DND-41 (cell line): ENCODE data around the gene TELO2.

Experiments used
- ATAC-seq: fragments of 200-7000 bp; cut with Tn5 transposase; 3 replicates; pipeline ENCODE4 v1.9.1; 2021; ENCODE audit warnings: low read depth; ENCODE audit not compliant: insufficient read depth
- DNase-seq: peaks from one replicate; pipeline ENCODE4 v3.0.0-alpha.2; 2020
- H2AFZ ChIP-seq: 2 replicates; pipeline ENCODE4 v1.6.0; 2012; ENCODE audit warnings: low read depth, low read length
- H3K27ac ChIP-seq: 2 replicates; pipeline ENCODE4 v1.5.1; 2012; ENCODE audit warnings: low read length, inconsistent platforms
- H3K27me3 ChIP-seq: fragments of 200-600 bp; sonication (generic); 2 replicates; pipeline ENCODE4 v1.6.0; 2012; ENCODE audit warnings: low read length, mild to moderate bottlenecking, inconsistent platforms; ENCODE audit not compliant: insufficient read depth, poor library complexity
- H3K36me3 ChIP-seq: 2 replicates; pipeline ENCODE4 v1.5.1; 2012; ENCODE audit warnings: low read length, inconsistent platforms; ENCODE audit not compliant: insufficient read depth
- H3K4me1 ChIP-seq: 2 replicates; pipeline ENCODE4 v1.5.1; 2012; ENCODE audit warnings: mild to moderate bottlenecking, low read length; ENCODE audit not compliant: insufficient read depth
- H3K4me2 ChIP-seq: 2 replicates; pipeline ENCODE4 v1.6.0; 2012; ENCODE audit warnings: mild to moderate bottlenecking, moderate library complexity, low read length, inconsistent platforms; ENCODE audit not compliant: insufficient read depth
- H3K4me3 ChIP-seq, 2 experiments: fragments of 200-600 bp in 1 of 2; shearing (Covaris generic) in 1 of 2; 2 replicates each; pipeline ENCODE4 v1.5.1; 2012 to 2016; ENCODE audit warnings: inconsistent platforms in 2 of 2, low read length in 2 of 2, mild to moderate bottlenecking in 2 of 2, low read depth in 1 of 2, moderate library complexity in 1 of 2
- H3K79me2 ChIP-seq: 2 replicates; pipeline ENCODE4 v1.6.0; 2012; ENCODE audit warnings: low read length, inconsistent platforms; ENCODE audit not compliant: insufficient read depth
- H3K9ac ChIP-seq: 2 replicates; pipeline ENCODE4 v1.6.0; 2012; ENCODE audit warnings: low read depth, mild to moderate bottlenecking, inconsistent platforms, low read length, moderate library complexity
- H3K9me3 ChIP-seq: 2 replicates; pipeline ENCODE4 v1.5.1; 2012; ENCODE audit warnings: low read length, moderate library complexity, mild to moderate bottlenecking, inconsistent platforms; ENCODE audit not compliant: insufficient read depth, severe bottlenecking
- H4K20me1 ChIP-seq: 2 replicates; pipeline ENCODE4 v1.6.0; 2012; ENCODE audit warnings: low read length; ENCODE audit not compliant: insufficient read depth
- EZH2 ChIP-seq: IDR thresholded peaks from 3 replicates; pipeline ENCODE4 v1.6.1; 2012; ENCODE audit warnings: borderline replicate concordance, low read depth, mild to moderate bottlenecking, moderate library complexity, low read length, inconsistent platforms; ENCODE audit not compliant: severe bottlenecking
- TF ChIP-seq, protein P1 (sequence below): IDR thresholded peaks from 2 replicates; pipeline ENCODE4 v1.5.1; 2012; ENCODE audit warnings: borderline replicate concordance, low read length, moderate library complexity, mild to moderate bottlenecking; ENCODE audit not compliant: poor library complexity, severe bottlenecking; ENCODE audit errors: extremely low read depth

The TELO2 gene

DNA sequence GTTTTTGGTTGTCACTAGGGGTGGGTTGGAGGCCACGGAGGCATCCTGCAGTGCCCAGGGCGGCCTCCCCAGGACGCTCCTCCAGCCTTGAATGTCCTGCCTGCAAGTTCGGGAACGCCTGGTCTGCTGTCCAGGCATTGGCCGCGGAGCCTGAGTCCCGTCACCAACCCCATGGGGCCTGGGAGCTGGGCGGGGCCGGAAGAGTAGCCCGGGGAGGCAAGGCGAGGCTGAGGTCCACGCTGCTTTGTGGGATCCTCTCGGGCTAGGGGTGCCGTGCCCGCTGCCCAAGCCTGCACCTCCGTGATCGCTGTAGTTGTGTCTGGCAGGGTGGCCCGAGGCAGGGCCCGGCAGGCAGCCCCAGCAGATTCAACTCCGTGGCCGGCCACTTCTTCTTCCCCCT, 12.8 kb downstream of the TELO2 start:
- Histone ChIP-seq H3K4me2 (no peak overlapping the region), H3K9ac (no peak overlapping the region), H3K36me3 (peaks cover 81% of the 10 kb centered on the region), H3K27me3 (no peaks in the 10 kb centered on the region), H3K79me2 (no peaks in the 10 kb centered on the region), H3K27ac (no peak overlapping the region), H2AFZ (no peak overlapping the region), H3K9me3 (no peaks in the 10 kb centered on the region), H3K4me3 (no peak overlapping the region), H4K20me1 (peaks cover 3% of the 10 kb centered on the region), H3K4me1 (no peaks in the 10 kb centered on the region)
- DNase-seq (no peak), ATAC-seq (no peak)
- TF ChIP-seq EZH2: no peak
- TF ChIP-seq, protein P1, sequence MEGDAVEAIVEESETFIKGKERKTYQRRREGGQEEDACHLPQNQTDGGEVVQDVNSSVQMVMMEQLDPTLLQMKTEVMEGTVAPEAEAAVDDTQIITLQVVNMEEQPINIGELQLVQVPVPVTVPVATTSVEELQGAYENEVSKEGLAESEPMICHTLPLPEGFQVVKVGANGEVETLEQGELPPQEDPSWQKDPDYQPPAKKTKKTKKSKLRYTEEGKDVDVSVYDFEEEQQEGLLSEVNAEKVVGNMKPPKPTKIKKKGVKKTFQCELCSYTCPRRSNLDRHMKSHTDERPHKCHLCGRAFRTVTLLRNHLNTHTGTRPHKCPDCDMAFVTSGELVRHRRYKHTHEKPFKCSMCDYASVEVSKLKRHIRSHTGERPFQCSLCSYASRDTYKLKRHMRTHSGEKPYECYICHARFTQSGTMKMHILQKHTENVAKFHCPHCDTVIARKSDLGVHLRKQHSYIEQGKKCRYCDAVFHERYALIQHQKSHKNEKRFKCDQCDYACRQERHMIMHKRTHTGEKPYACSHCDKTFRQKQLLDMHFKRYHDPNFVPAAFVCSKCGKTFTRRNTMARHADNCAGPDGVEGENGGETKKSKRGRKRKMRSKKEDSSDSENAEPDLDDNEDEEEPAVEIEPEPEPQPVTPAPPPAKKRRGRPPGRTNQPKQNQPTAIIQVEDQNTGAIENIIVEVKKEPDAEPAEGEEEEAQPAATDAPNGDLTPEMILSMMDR: no peak

DNA sequence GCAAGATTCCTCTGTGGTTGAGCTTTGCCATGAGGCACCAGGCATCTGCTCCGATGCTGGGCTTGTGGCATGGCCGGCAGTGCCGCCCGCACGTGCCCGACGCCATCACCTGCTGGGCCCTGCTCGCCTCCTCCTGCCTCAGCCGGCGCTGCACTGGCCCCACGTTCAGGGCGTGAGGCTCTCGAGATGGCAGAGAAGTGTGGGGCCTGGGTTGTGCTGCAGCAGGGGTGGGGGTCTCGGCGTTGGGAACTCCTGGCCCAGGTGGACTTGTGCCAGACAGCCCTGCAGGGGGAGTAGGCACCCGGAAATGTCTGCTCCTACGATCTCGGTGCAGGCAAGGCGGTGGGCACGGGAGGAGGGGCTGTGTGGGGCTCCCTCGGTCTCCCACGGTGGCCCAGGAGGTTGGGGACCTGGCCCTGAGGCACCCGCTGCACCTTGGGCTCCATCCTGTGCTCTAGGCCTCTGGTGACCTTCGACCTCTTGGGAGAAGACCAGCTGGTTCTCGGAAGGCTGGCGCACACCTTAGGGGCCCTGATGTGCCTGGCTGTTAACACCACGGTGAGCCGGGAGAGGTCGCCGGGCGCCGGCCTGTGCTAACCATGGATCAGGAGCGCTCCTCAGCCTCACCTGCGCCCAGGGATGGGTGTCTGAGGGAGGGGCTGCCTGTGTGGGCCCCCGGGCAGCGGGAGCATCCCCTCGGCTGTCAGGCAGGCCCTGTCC, 13.5 kb downstream of the TELO2 start:
- Histone ChIP-seq H3K9me3 (no peaks in the 10 kb centered on the region), H3K27me3 (no peaks in the 10 kb centered on the region), H3K4me2 (no peak overlapping the region), H3K79me2 (no peaks in the 10 kb centered on the region), H3K4me3 (no peak overlapping the region), H3K9ac (no peak overlapping the region), H3K4me1 (no peaks in the 10 kb centered on the region), H2AFZ (no peak overlapping the region), H4K20me1 (peaks cover 3% of the 10 kb centered on the region), H3K36me3 (peaks cover 80% of the 10 kb centered on the region), H3K27ac (no peak overlapping the region)
- TF ChIP-seq, protein P1: no peak
- no peak for TF ChIP-seq EZH2
- no peak for DNase-seq
- no peak for ATAC-seq

DNA sequence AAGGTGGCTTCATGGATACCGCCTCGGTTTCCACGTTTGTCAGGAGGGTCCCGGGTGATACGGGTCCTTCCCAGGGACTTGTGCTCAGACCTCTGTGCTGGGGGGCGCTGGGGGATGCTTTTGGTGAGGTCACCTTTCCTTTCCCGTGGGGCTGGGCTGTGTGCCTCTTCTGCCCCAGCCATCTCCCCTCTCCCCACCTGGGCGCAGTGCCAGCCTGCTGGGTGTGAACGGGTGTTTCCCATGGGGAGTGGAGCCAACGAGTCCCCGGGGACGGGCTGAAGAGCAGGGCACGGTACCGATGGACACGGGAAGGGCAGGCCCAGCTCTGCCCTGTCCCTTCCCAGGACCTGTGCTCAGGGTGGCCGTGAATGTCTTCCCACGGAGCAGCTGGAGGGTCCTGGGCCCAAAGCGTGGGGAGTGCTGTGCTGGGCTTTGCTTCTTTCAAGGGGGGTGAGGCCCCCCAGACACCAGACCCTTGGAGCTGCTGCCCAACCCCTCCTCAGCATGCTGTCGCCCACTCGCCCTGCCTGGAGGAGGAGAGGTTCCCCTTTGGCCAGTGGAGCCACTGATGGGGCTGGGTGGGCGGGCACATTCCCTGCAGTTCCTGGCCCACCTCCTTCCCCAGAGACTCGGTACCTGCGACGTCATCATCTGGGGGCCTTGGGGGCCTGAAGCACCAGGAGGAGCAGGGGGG, 15.5 kb downstream of the TELO2 start:
- ATAC-seq (no peak), DNase-seq (no peak)
- TF ChIP-seq, protein P1: no peak
- no peak for TF ChIP-seq EZH2
- Histone ChIP-seq H3K4me3 (no peak overlapping the region), H3K4me1 (no peaks in the 10 kb centered on the region), H3K27ac (no peak overlapping the region), H4K20me1 (no peaks in the 10 kb centered on the region; the same call in 1 of the 2 replicates), H2AFZ (no peak overlapping the region), H3K36me3 (peaks cover 62% of the 10 kb centered on the region), H3K9ac (no peak overlapping the region), H3K4me2 (no peak overlapping the region), H3K79me2 (no peaks in the 10 kb centered on the region), H3K9me3 (no peaks in the 10 kb centered on the region), H3K27me3 (no peaks in the 10 kb centered on the region)
